Activated naive CD8-positive, alpha-beta T cell (primary cell): ENCODE results near the gene RNF126.
"Not testable (repeated sequence)": the region's sequence is repeated elsewhere in the genome, so short reads cannot be mapped to it uniquely, and the experiment has no call there.

Experiments
- H3K27ac Mint-ChIP-seq: one replicate; pipeline ENCODE4 v1.8.0; 2021; ENCODE audit warnings: mixed read lengths
- H3K27me3 Mint-ChIP-seq: one replicate; pipeline ENCODE4 v1.8.0; 2021; ENCODE audit warnings: mixed read lengths
- H3K36me3 Mint-ChIP-seq: one replicate; pipeline ENCODE4 v1.8.0; 2021; ENCODE audit warnings: mixed read lengths
- H3K4me1 Mint-ChIP-seq: one replicate; pipeline ENCODE4 v1.8.0; 2021; ENCODE audit warnings: low read depth, mixed read lengths
- H3K4me3 Mint-ChIP-seq: one replicate; pipeline ENCODE4 v1.8.0; 2021; ENCODE audit warnings: mild to moderate bottlenecking, mixed read lengths
- H3K9me3 Mint-ChIP-seq: one replicate; pipeline ENCODE4 v1.8.0; 2021; ENCODE audit warnings: low read depth, mixed read lengths

RNF126 gene

DNA sequence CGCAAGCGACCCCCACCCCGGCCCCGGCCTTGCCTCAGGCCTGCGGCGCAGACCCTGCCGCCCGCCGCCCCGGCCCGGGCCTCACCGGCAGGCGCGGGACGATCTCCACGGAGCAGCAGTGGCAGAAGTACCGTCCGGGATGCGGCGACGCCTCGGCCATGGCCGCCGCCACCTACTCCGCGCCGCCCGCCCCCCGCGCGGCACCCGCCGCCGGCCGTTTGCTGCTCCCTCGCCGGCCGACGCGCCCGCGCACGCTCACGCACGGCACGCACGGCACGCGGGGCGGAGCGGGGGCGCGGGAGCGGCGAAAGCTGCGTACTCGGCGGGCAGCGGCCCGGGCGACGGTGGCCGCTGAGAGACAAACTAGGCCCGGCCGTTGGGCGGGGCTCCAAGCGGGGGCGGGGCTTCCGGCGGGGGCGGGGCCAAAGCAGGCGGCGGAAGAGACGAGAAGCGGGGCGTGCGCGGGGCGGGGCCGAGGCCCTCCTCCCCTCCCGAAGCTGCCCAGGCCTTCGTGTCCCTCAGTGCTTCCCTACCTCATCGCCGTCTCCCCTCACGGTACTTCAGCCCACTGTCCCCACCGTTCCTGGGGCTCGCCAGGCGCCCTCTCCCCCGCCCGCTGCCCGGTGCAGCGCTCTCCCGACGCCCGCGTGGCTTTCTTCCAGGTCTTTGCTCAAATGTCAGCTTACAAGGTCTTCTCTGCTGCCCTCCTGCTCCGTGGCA lies at the start of gene RNF126:
TSS of gene RNF126 (minus strand) at position 253 of the 720 bp plus-strand sequence. CDS start at position 160, 93 bp downstream.
- Mint-ChIP-seq H3K9me3 (no peaks in the 10 kb centered on the region), H3K27ac (peak within 1 kb of the TSS; percentile 94), H3K4me3 (peak within 1 kb of the TSS; percentile 96), H3K36me3 (no peaks in the 10 kb centered on the region), H3K27me3 (no peaks in the 10 kb centered on the region), H3K4me1 (peaks cover 24% of the 10 kb centered on the region)

DNA sequence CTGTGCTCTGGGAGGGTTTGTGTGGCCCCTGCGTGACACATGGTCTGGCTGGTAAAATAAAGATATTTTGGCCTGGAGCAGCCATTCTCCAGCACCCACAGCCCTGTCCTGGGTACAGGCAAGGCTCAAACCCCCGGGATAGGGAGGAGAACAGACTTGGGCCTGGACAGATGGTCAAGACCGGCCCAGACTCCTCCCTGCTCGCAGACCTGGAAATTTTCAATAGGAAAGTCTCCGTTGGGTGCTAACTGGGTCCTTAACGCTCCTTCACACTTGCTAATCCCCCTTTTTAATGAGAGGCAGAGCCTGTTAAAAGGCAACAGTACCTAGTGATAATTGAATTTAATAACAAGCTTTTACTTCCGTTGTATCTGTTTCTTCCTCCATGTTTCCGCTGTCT lies 48.2 kb upstream of the RNF126 start:
- peaks cover 14% of the 10 kb centered on the region for H3K27me3 Mint-ChIP-seq
- H3K4me3 Mint-ChIP-seq: peak overlapping the region; percentile 38
- peaks cover 2% of the 10 kb centered on the region for H3K4me1 Mint-ChIP-seq
- no peaks in the 10 kb centered on the region for H3K36me3 Mint-ChIP-seq
- no peak overlapping the region for H3K27ac Mint-ChIP-seq
- H3K9me3 Mint-ChIP-seq: peaks cover 4% of the 10 kb centered on the region

DNA sequence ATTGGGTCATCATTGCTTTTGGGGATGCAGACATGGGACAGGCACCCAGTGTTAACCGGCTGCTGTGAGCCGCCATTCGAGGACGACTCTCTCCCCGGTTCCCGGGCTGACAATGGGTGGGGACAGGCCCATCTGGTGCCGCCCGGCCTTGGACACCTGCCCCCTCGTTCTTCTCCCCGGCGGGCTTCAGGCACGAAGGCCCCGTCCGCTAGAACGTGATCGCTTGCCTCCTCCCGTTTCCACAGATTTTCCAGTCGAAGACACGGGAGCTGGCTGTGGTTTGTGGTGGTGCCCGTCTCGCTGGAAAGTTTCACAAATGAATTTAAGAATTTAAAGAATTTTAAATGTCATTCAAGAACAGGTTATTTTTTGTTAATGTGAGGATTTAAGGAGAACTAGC lies 47.8 kb upstream of the RNF126 start:
- peak overlapping the region; percentile 20 for H3K4me3 Mint-ChIP-seq
- no peak overlapping the region for H3K27ac Mint-ChIP-seq
- peaks cover 4% of the 10 kb centered on the region for H3K9me3 Mint-ChIP-seq
- peaks cover 13% of the 10 kb centered on the region for H3K27me3 Mint-ChIP-seq
- H3K4me1 Mint-ChIP-seq: peaks cover 2% of the 10 kb centered on the region
- no peaks in the 10 kb centered on the region for H3K36me3 Mint-ChIP-seq

DNA sequence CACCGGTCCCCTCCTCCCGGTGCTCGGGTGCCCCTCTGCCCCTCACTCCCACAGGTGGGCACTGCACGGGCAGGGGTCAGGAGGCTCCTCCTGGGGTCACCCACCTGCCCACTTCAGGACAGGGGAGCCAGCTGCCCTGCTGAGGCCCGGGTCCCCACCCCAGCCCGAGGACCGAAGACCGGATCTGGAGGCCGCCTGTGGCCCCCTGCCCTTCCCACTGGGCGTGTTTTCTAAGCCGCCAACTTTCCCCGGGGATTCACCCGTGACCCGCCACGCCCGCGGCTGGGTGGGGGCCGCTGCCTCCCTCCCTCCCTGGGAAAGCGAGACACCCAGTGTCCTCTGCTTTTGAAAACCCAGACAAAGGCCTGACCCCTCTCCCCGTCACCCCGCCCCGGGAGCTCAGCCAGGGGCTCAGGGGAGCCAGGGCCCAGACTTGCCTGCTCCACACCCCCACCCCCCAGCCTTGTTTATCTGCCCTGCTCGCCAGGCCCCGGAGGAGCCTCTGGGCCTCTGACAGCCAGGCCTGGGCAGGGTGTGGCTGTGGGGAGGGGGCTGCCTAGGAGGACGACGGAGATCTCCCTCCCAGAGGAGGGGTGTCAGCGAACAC lies 47.1 kb upstream of the RNF126 start:
- no peak overlapping the region for H3K4me3 Mint-ChIP-seq
- peaks cover 2% of the 10 kb centered on the region for H3K4me1 Mint-ChIP-seq
- H3K36me3 Mint-ChIP-seq: no peaks in the 10 kb centered on the region
- no peaks in the 10 kb centered on the region for H3K9me3 Mint-ChIP-seq
- H3K27me3 Mint-ChIP-seq: peaks cover 8% of the 10 kb centered on the region
- no peak overlapping the region for H3K27ac Mint-ChIP-seq

DNA sequence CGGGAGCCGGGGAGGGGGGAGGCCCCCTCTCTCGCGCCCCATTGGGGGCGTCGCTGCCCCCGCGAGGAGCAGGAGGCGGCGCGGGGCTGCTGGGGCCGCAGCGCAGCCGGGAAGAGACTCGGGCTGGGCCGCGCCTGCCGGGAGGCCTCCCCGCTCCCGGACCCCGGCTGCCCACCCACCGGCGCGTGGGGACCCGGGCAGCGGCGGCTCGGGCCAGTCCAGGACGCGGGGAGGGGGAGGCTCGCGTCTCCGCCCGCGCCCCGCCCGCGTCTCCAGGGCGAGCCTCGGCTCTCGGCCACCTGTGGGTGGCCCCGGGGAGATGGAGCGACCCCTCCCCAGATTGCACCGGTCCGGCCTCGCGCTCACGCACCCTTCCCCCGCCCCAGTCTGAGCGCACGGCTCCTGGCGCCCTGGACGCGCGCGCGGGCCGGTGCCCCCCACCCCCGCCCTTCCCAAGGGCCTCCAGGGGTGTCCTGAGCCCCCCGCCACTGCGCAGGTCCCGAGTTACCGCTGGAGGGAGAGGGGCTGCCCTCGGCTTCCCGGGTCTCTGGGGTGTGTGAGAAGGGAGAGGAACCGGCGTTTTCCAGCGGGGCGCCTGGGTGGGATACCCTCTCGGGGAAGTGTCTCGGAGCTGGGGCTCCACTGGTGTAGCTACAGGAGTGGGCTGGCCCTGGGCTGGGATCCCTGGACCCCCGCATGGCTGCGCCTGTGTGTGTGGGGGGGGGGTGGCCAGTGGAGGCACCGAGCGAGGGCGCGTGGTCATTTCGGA lies 46.4 kb upstream of the RNF126 start:
- Mint-ChIP-seq H3K36me3 (no peaks in the 10 kb centered on the region), H3K4me1 (peaks cover 4% of the 10 kb centered on the region), H3K9me3 (no peaks in the 10 kb centered on the region), H3K27me3 (peaks cover 8% of the 10 kb centered on the region), H3K27ac (no peak overlapping the region), H3K4me3 (no peak overlapping the region)

DNA sequence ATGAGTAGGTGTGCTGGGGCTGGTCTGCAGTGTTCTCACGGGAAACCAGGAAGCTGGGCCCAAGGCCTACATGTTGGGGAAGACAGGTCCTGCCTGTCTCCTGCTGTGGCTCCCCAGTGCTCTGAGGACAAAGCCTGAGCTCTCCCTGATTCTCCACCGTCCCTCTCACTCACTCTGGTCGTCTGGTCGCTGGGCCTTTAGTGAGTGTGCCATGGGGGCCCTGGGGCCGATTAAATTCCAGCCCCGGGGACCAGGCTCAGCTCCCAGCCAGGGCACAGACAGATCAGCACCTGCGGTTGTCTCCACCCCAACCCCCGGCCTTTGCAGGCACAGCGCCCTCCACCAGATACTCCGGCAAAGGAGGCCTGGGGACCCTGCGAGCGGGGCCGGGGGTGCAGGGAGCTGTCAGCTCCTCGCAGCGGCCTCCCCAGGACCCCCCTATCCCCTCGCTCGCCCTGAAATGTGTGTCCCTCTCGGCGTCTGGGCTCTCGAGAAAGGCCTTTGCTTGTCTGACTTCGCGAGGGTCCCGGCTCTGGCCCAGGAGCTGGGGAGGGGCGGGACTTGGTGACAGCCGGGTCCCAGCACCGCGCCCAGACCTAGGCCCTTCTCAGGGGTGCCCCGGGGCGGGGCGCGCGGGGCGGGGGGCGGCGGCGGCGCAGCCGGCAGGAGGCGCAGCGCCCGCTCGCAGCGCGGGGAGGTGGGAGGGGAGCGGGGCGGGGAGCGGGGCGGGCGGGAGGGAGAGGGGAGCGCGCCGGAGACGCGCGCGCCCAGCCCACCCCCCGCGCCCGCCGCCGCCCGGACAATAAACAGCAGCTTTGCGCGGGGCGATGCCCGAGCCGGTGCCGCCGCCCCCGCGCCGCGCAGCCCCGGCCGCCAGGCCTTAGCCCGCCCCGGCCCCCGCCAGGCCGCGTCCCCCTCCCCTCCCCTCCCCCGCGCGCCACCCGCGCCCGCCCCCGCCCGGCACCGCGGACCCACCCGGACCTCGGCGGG lies 45.4 kb upstream of the RNF126 start, which contains the start of gene PALM:
TSS of gene PALM (plus strand) at position 782 of the 990 bp plus-strand sequence. CDS start 212 bp downstream, outside the sequence.
- Mint-ChIP-seq H3K9me3 (no peaks in the 10 kb centered on the region), H3K27me3 (peaks cover 8% of the 10 kb centered on the region), H3K27ac (no peak within 1 kb of the TSS), H3K4me3 (peak within 1 kb of the TSS; percentile 60), H3K4me1 (peaks cover 7% of the 10 kb centered on the region), H3K36me3 (no peaks in the 10 kb centered on the region)

DNA sequence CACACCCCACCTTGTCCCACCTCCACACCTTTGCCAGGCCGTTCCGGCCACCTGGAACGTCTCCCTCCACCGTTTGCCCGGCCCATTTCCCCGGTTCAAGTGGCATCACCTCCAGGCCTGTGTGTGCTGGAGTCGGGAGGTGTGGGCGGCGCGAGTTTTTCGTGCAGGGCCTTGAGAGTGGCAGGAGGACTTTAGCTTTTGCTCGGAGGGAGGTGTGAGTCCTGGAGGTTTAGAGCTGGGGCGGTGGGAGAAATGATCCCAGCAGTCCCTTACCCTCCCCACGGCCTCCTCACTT lies 41.4 kb upstream of the RNF126 start:
- Mint-ChIP-seq H3K4me1 (peaks cover 10% of the 10 kb centered on the region), H3K36me3 (no peaks in the 10 kb centered on the region), H3K9me3 (no peaks in the 10 kb centered on the region), H3K4me3 (no peak overlapping the region), H3K27me3 (peaks cover 5% of the 10 kb centered on the region), H3K27ac (no peak overlapping the region)

DNA sequence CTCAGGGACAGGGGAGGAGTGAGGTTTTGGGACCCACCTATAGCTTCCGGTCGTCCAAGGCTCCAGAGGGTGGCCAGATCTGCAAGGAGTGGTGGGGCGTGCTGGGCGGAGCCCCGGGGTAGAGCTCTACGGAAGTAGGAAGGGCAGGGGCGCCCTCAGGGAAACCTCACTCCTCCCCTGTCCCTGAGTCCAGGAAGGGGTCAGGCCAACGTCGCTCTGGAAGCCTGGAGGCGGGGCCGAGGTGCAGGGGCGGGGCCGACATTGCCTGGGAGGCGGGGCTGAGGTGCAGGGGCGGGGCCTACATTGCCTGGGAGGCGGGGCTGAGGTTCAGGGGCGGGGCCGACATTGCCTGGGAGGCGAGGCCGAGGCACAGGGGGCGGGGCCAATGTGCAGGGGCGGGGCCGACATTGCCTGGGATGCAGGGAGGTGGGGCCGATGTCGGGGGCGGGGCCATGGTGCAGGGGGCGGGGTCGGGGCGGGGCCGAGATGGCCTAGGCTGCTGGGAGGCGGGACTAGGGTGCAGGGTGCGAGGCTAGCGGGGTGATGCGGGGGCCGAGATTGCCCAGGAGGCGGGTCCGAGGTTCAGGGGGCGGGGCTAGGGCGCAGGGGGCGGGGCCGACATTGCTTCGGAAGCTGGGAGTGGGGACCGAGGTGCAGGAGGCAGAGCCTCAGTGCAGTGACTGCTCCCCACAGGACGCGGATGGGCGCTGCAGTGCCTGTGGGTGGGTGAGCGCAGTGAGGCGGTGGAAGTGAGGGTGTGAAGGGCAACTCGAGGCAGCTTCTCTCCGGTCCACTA lies 40.8 kb upstream of the RNF126 start:
- Mint-ChIP-seq H3K27ac (no peak overlapping the region), H3K4me3 (no peak overlapping the region), H3K4me1 (peaks cover 10% of the 10 kb centered on the region), H3K9me3 (no peaks in the 10 kb centered on the region), H3K27me3 (peaks cover 5% of the 10 kb centered on the region), H3K36me3 (no peaks in the 10 kb centered on the region)

DNA sequence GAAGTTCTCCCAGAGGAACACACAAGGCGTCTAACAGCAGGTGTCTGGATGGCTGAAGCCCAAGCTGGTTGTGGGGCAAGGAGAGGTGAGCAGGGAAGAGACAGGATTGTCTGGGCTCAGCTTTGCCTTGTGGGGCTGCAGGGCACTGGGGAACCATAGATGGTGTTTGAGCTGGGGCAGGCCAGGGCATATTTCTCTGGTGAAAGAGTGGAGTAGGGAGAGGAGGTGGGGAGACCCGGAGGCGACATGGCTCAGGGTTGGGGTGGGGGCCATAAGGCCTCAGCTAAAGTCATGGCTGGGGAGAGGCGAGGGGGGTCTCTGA lies 40.3 kb upstream of the RNF126 start:
- peaks cover 5% of the 10 kb centered on the region for H3K27me3 Mint-ChIP-seq
- H3K36me3 Mint-ChIP-seq: no peaks in the 10 kb centered on the region
- H3K27ac Mint-ChIP-seq: no peak overlapping the region
- peaks cover 10% of the 10 kb centered on the region for H3K4me1 Mint-ChIP-seq
- H3K4me3 Mint-ChIP-seq: peak overlapping the region; percentile 38
- H3K9me3 Mint-ChIP-seq: no peaks in the 10 kb centered on the region

DNA sequence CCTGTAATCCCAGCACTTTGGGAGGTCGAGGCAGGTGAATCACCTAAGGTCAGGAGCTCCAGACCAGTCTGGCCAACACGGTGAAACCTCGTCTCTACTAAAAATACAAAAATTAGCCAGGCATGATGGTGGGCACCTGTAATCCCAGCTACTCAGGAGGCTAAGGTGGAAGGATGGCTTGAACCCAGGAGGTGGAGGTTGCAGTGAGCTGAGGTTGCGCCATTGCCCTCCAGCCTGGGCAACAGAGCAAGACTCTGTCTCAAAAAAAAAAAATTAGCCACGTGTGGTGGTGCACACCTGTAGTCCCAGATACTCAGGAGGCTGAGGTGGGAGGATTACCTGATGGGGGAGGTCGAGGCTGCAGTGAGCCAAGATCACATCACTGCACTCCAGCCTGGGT lies 39.8 kb upstream of the RNF126 start:
- not testable (repeated sequence) for H3K27ac Mint-ChIP-seq, H3K36me3 Mint-ChIP-seq, H3K9me3 Mint-ChIP-seq, H3K27me3 Mint-ChIP-seq
- Mint-ChIP-seq H3K4me3 (peak overlapping the region; percentile 38), H3K4me1 (peaks cover 10% of the 10 kb centered on the region)

DNA sequence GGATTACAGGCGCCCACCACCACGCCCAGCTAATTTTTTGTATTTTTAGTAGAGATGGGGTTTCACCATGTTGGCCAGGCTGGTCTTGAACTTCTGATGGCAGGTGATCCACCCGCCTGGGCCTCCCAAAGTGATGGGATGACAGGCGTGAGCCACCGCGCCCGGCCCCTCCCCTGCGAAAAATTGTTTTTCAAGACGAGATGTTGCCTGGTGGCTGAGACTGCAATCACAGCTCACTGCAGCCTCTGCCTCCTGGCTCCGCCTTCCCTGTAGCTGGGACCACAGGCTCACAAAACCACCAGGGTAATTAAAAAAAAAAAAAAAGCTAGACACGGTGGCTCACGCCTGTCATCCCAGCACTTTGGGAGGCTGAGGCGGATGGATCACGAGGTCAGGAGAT lies 36.9 kb upstream of the RNF126 start:
- H3K27ac Mint-ChIP-seq, H3K9me3 Mint-ChIP-seq, H3K4me3 Mint-ChIP-seq, H3K36me3 Mint-ChIP-seq, H3K27me3 Mint-ChIP-seq, H3K4me1 Mint-ChIP-seq: not testable (repeated sequence)

DNA sequence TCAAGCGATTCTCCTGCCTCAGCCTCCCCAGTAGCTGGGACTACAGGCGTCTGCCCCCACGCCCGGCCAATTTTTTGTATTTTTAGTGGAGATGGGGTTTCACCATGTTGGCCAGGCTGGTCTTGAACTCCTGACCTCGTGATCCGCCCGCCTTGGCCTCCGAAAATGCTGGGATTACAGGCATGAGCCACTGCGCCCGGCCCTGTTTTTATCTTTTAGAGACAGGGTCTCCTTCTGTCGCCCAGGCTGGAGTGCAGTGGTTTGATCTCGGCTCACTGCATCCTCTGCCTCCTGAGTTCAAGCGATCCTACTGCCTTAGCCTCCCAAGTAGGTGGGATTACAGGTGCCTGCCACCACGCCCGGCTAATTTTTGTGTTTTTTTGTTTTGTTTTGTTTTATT lies 35.5 kb upstream of the RNF126 start:
- H3K4me3 Mint-ChIP-seq, H3K27ac Mint-ChIP-seq, H3K4me1 Mint-ChIP-seq, H3K9me3 Mint-ChIP-seq, H3K36me3 Mint-ChIP-seq, H3K27me3 Mint-ChIP-seq: not testable (repeated sequence)

DNA sequence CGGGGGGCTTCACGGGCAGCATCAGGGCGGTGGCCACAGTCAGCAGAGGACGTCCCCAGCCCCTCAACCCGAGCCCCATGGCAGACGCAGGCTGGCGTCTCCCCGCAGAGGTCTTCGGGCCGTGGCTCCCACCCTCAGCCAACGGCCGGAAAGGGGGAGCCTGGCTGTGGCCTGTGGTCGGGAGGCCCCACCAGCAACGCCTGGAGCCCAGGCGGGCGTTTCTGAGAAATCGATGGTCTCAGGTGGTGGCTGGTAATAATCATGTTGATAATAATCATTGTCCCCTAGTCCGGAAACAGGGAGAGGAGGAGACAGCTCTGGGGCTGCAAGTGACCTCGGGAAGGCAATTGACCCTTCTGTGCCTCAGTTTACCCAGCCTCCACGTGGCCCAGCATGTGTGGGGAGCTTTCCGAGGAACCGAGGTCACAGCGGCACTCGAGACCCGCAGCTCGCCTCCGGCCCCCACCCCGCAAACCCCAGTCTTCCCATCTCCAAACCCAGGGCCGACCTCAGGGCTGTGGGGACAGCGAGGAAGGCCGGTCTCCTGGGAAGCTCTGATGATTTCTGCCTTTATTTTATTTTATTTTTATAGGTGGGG lies 32.4 kb upstream of the RNF126 start, which contains the start of gene PRSS57:
TSS of gene PRSS57 (minus strand) at position 101 of the 598 bp plus-strand sequence. CDS start at position 79, 22 bp downstream.
- H3K27ac Mint-ChIP-seq: no peak within 1 kb of the TSS
- no peaks in the 10 kb centered on the region for H3K36me3 Mint-ChIP-seq
- H3K27me3 Mint-ChIP-seq: no peaks in the 10 kb centered on the region
- no peaks in the 10 kb centered on the region for H3K9me3 Mint-ChIP-seq
- H3K4me1 Mint-ChIP-seq: peaks cover 1% of the 10 kb centered on the region
- H3K4me3 Mint-ChIP-seq: no peak within 1 kb of the TSS
